Peyer's patch (tissue), 4 donors: ENCODE measurements around the gene POM121.
"Not testable (repeated sequence)": the region's sequence is repeated elsewhere in the genome, so short reads cannot be mapped to it uniquely, and the experiment has no call there.

Experiments
- POLR2A ChIP-seq, 2 donors: fragments of 450-650 bp; IDR thresholded peaks; one replicate each; pipeline ENCODE4 v1.5.1; 2017; ENCODE audit warnings: antibody characterized with exemption in 2 of 2, mild to moderate bottlenecking in 2 of 2, moderate library complexity in 2 of 2
- TF ChIP-seq, protein P1 (sequence below), 6 experiments: fragments of 450-650 bp in 4 of 6; fragments of 200-600 bp in 2 of 6; sonication (generic) in 1 of 6; IDR thresholded peaks; one replicate each; pipeline ENCODE4 v1.5.1; 2017 to 2019; ENCODE audit warnings: antibody characterized with exemption in 6 of 6, mild to moderate bottlenecking in 3 of 6, moderate library complexity in 1 of 6

DNA sequence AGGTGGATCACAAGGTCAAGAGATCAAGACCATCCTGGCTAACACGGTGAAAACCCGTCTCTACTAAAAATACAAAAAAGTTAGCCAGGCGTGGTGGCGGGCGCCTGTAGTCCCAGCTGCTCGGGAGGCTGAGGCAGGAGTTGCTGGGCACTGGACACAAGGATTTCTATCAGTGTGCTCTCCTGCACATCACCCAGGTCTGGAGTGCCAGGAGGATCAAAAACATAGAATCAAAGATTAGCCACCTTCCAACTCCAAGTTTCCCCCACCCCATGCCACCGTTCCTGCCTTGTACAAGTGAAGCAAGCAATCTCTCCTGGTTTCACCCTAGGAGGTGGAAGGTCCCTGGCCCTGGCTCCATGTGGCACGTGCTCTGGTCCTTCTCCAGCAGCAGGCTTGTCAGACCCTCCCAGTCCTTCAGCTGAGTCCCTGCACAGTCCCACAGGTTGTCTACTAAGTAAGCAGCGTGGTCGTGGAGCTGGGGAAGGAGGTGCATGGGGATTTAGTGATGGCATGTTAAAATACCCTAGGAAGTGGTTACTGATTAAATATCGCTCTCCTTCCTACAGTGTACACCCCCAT lies 73.1 kb downstream of the POM121 start:
- TF ChIP-seq POLR2A (IDR thresholded peaks at IDR 0.05), result not testable (repeated sequence)
- TF ChIP-seq, protein P1, sequence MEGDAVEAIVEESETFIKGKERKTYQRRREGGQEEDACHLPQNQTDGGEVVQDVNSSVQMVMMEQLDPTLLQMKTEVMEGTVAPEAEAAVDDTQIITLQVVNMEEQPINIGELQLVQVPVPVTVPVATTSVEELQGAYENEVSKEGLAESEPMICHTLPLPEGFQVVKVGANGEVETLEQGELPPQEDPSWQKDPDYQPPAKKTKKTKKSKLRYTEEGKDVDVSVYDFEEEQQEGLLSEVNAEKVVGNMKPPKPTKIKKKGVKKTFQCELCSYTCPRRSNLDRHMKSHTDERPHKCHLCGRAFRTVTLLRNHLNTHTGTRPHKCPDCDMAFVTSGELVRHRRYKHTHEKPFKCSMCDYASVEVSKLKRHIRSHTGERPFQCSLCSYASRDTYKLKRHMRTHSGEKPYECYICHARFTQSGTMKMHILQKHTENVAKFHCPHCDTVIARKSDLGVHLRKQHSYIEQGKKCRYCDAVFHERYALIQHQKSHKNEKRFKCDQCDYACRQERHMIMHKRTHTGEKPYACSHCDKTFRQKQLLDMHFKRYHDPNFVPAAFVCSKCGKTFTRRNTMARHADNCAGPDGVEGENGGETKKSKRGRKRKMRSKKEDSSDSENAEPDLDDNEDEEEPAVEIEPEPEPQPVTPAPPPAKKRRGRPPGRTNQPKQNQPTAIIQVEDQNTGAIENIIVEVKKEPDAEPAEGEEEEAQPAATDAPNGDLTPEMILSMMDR (IDR thresholded peaks at IDR 0.05), result not testable (repeated sequence)
